Neural cell (in vitro differentiated cells): ENCODE results near the gene NPDC1. TPM values are rescaled to one million over a fixed set of nuclear protein-coding genes. Genes with fewer than 3 reads are reported as not detected.

Experiments
- H2AFZ ChIP-seq: fragments of 200-600, 300-800 bp; sonication (generic), shearing (Covaris generic); 2 replicates; pipeline ENCODE4 v1.6.0; 2014; ENCODE audit warnings: low read depth, mild to moderate bottlenecking, antibody characterized with exemption, low read length, moderate library complexity
- H3F3A ChIP-seq: fragments of 200-600 bp; shearing (Covaris generic); 2 replicates; pipeline ENCODE4 v1.6.1; 2016; ENCODE audit warnings: mild to moderate bottlenecking, moderate library complexity, mixed read lengths, antibody characterized with exemption, low read length; ENCODE audit not compliant: insufficient read depth, poor library complexity, severe bottlenecking
- H3K27ac ChIP-seq: fragments of 200-600, 300-800 bp; sonication (generic), shearing (Covaris generic); 2 replicates; pipeline ENCODE4 v1.5.1; 2014; ENCODE audit warnings: mild to moderate bottlenecking, low read length, moderate library complexity
- H3K27me3 ChIP-seq: fragments of 300-800, 200-600 bp; sonication (generic), shearing (Covaris generic); 2 replicates; pipeline ENCODE4 v1.6.0; 2014; ENCODE audit warnings: mild to moderate bottlenecking, low read depth, low read length, moderate library complexity; ENCODE audit not compliant: insufficient read depth
- H3K36me3 ChIP-seq: fragments of 300-800, 200-600 bp; sonication (generic), shearing (Covaris generic); 2 replicates; pipeline ENCODE4 v1.5.1; 2014; ENCODE audit warnings: mild to moderate bottlenecking, antibody characterized with exemption, low read length, moderate library complexity; ENCODE audit not compliant: insufficient read depth
- H3K4me2 ChIP-seq: fragments of 300-800, 200-600 bp; sonication (generic), shearing (Covaris generic); 2 replicates; pipeline ENCODE4 v1.6.0; 2014; ENCODE audit warnings: mild to moderate bottlenecking, low read length
- H3K4me3 ChIP-seq: fragments of 300-800, 200-600 bp; sonication (generic), shearing (Covaris generic); 2 replicates; pipeline ENCODE4 v1.5.1; 2014; ENCODE audit warnings: mild to moderate bottlenecking, low read length, moderate library complexity
- H3K79me2 ChIP-seq: fragments of 200-600 bp; shearing (Covaris generic); replicated peaks from 2 replicates; pipeline ENCODE4 v1.6.0; 2014; ENCODE audit warnings: mild to moderate bottlenecking, low read length, moderate library complexity; ENCODE audit not compliant: insufficient read depth
- H3K9ac ChIP-seq: fragments of 300-800, 200-600 bp; sonication (generic), shearing (Covaris generic); 2 replicates; pipeline ENCODE4 v1.6.1; 2016; ENCODE audit warnings: mild to moderate bottlenecking, low read length, mixed read lengths
- H3K9me2 ChIP-seq: fragments of 200-600 bp; shearing (Covaris generic); 2 replicates; pipeline ENCODE4 v1.6.1; 2016; ENCODE audit warnings: mild to moderate bottlenecking, low read length, mixed read lengths; ENCODE audit not compliant: insufficient read depth
- H3K9me3 ChIP-seq: fragments of 200-600, 300-800 bp; sonication (generic), shearing (Covaris generic); 2 replicates; pipeline ENCODE4 v1.6.1; 2016; ENCODE audit warnings: mild to moderate bottlenecking, mixed run types, low read length, moderate library complexity, mixed read lengths
- H4K20me1 ChIP-seq: fragments of 200-600 bp; shearing (Covaris generic); 2 replicates; pipeline ENCODE4 v1.6.1; 2016; ENCODE audit warnings: mild to moderate bottlenecking, mixed run types; ENCODE audit not compliant: insufficient read depth
- EP300 ChIP-seq: fragments of 450-650 bp; conservative IDR thresholded peaks from 2 replicates; pipeline ENCODE4 v1.6.1; 2014; ENCODE audit warnings: antibody characterized with exemption, mild to moderate bottlenecking, moderate library complexity; ENCODE audit not compliant: poor library complexity, severe bottlenecking
- EZH2 ChIP-seq: fragments of 200-600, 300-800 bp; shearing (Covaris generic), sonication (generic); IDR thresholded peaks from 2 replicates; pipeline ENCODE4 v1.6.1; 2014; ENCODE audit warnings: antibody characterized with exemption, low read length, borderline replicate concordance, mild to moderate bottlenecking; ENCODE audit not compliant: insufficient read depth, poor library complexity, severe bottlenecking
- MXI1 ChIP-seq: fragments of 450-650 bp; conservative IDR thresholded peaks from 2 replicates; pipeline ENCODE4 v1.6.1; 2014; ENCODE audit warnings: antibody characterized with exemption, mild to moderate bottlenecking; ENCODE audit not compliant: poor library complexity, severe bottlenecking
- SMC3 ChIP-seq: fragments of 450-650 bp; conservative IDR thresholded peaks from 2 replicates; pipeline ENCODE4 v1.6.1; 2014; ENCODE audit warnings: antibody characterized with exemption, mild to moderate bottlenecking, moderate library complexity; ENCODE audit not compliant: poor library complexity
- polyA plus RNA-seq: library from polyadenylated mRNA; depleted of rRNA; stranded (reverse); fragments of >200 nt; gene quantifications from 2 replicates; pipeline ENCODE4 v1.2.3, GENCODE V29; 2014
- small RNA-seq, 3 experiments: library from RNA; depleted of rRNA; stranded (forward); fragments of <200 nt; gene quantifications; one replicate each; pipeline ENCODE3, GENCODE V24; 2012
- TF ChIP-seq, protein P1 (sequence below): fragments of 450-650 bp; IDR thresholded peaks from 2 replicates; pipeline ENCODE4 v1.5.1; 2014; ENCODE audit warnings: antibody characterized with exemption, mild to moderate bottlenecking, moderate library complexity; ENCODE audit not compliant: poor library complexity, severe bottlenecking

The NPDC1 gene
- polyA plus RNA-seq, 1 donor from 2014 or later, result 161 TPM

DNA sequence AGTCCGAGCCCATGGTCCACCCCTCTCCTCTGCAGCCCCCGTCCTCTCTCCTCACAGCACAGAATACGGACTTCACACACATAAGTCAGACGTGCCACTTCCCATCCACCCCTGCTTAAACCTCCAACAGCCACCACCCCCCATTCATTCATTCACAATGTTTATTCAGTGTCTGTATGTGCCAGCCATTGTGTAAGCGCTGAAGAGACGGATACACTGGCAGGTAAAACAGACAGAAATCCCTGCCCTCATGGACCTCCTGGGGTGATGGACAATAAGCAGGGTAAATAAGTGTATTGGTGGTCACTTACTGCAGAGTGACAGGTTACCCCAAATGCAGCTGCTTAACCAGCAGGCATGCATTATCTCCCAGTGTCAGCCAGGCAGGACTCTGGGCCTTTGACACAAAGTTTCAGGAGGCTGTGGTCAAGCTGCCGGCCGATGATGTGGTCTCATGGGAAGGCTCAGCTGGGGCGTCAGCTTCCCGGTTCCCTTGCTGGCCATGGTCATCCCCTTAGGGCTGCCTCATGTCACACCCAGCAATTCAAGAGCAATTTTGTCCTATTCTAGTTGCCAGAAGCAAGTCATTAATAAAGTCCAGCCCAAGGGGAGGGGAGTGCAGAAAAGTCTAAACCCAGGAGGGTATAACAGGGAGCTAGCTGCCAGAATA, 55.6 kb downstream of the NPDC1 start:
- H3K9ac ChIP-seq, result no peak overlapping the region
- H3K4me2 ChIP-seq, result no peak overlapping the region
- H3F3A ChIP-seq, result no peaks in the 10 kb centered on the region
- TF ChIP-seq MXI1 (no peak), EP300 (no peak), EZH2 (no peak), SMC3 (no peak)
- TF ChIP-seq, protein P1, sequence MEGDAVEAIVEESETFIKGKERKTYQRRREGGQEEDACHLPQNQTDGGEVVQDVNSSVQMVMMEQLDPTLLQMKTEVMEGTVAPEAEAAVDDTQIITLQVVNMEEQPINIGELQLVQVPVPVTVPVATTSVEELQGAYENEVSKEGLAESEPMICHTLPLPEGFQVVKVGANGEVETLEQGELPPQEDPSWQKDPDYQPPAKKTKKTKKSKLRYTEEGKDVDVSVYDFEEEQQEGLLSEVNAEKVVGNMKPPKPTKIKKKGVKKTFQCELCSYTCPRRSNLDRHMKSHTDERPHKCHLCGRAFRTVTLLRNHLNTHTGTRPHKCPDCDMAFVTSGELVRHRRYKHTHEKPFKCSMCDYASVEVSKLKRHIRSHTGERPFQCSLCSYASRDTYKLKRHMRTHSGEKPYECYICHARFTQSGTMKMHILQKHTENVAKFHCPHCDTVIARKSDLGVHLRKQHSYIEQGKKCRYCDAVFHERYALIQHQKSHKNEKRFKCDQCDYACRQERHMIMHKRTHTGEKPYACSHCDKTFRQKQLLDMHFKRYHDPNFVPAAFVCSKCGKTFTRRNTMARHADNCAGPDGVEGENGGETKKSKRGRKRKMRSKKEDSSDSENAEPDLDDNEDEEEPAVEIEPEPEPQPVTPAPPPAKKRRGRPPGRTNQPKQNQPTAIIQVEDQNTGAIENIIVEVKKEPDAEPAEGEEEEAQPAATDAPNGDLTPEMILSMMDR, result no peak
- H3K4me3 ChIP-seq, result no peak overlapping the region
- H3K27me3 ChIP-seq, result peaks cover 13% of the 10 kb centered on the region
- H3K9me2 ChIP-seq, result no peaks in the 10 kb centered on the region
- no peak overlapping the region for H2AFZ ChIP-seq
- H3K79me2 ChIP-seq, result no peaks in the 10 kb centered on the region
- no peaks in the 10 kb centered on the region for H4K20me1 ChIP-seq
- H3K36me3 ChIP-seq, result no peaks in the 10 kb centered on the region
- H3K9me3 ChIP-seq, result no peaks in the 10 kb centered on the region
- no peak overlapping the region for H3K27ac ChIP-seq

Small RNAs within 50 kb of the gene (small RNA-seq; reads per million reads assigned to genes)
- gene RF00153, result 0 to 0.41 (median 0) reads per million in 3 experiments

Other genes starting within 250 kb of the NPDC1 start
- 5.5 and 8.8 TPM in 2 replicates for gene CCDC183, start 249.8 kb downstream of the NPDC1 start, polyA plus RNA-seq
- 46.4 and 58.8 TPM in 2 replicates for gene RABL6, start 238.2 kb downstream of the NPDC1 start, polyA plus RNA-seq
- gene AJM1, start 203.7 kb downstream of the NPDC1 start, polyA plus RNA-seq, result 1.5 TPM in 2 replicates
- 279 and 293 TPM in 2 replicates for gene PHPT1, start 196.8 kb downstream of the NPDC1 start, polyA plus RNA-seq
- 13.1 and 23.6 TPM in 2 replicates for gene MAMDC4, start 193.8 kb downstream of the NPDC1 start, polyA plus RNA-seq
- 613 and 677 TPM in 2 replicates for gene EDF1, start 179.9 kb downstream of the NPDC1 start, polyA plus RNA-seq
- gene TRAF2, start 159.7 kb downstream of the NPDC1 start, polyA plus RNA-seq, result 14.6 and 21.5 TPM in 2 replicates
- 138 and 148 TPM in 2 replicates for gene FBXW5, start 101.4 kb downstream of the NPDC1 start, polyA plus RNA-seq
- gene C8G, start 100.9 kb downstream of the NPDC1 start, polyA plus RNA-seq, result not detected in 2 replicates
- gene LCN12, start 93.9 kb downstream of the NPDC1 start, polyA plus RNA-seq, result 2.9 TPM in 1 of 2 replicates, not detected in the other
- 2.0 TPM in 1 of 2 replicates, not detected in the other for gene PTGDS, start 68.7 kb downstream of the NPDC1 start, polyA plus RNA-seq
- 0.76 TPM in 1 of 2 replicates, not detected in the other for gene LCNL1, start 63.2 kb downstream of the NPDC1 start, polyA plus RNA-seq
- 276 and 346 TPM in 2 replicates for gene PAXX, start 53.8 kb downstream of the NPDC1 start, polyA plus RNA-seq
- gene CLIC3, start 49.6 kb downstream of the NPDC1 start, polyA plus RNA-seq, result not detected in 2 replicates
- gene ABCA2, start 17.9 kb downstream of the NPDC1 start, polyA plus RNA-seq, result 30.6 and 52.0 TPM in 2 replicates
- gene FUT7, start 14.1 kb downstream of the NPDC1 start, polyA plus RNA-seq, result 0.56 and 0.69 TPM in 2 replicates
- not detected in 2 replicates for gene ENTPD2, start 7.9 kb upstream of the NPDC1 start, polyA plus RNA-seq
- gene SAPCD2, start 24.4 kb upstream of the NPDC1 start, polyA plus RNA-seq, result 0.22 and 0.96 TPM in 2 replicates
- gene UAP1L1, start 31.3 kb upstream of the NPDC1 start, polyA plus RNA-seq, result 0.21 and 0.36 TPM in 2 replicates
- 72.0 and 90.9 TPM in 2 replicates for gene MAN1B1, start 40.8 kb upstream of the NPDC1 start, polyA plus RNA-seq
- gene DPP7, start 68.6 kb upstream of the NPDC1 start, polyA plus RNA-seq, result 23.3 and 43.3 TPM in 2 replicates
- gene GRIN1, start 93.0 kb upstream of the NPDC1 start, polyA plus RNA-seq, result 0.58 and 0.68 TPM in 2 replicates
- 2.2 and 3.2 TPM in 2 replicates for gene LRRC26, start 123.9 kb upstream of the NPDC1 start, polyA plus RNA-seq
- gene TMEM210, start 125.9 kb upstream of the NPDC1 start, polyA plus RNA-seq, result not detected in 2 replicates
- gene ANAPC2, start 142.4 kb upstream of the NPDC1 start, polyA plus RNA-seq, result 38.1 and 47.2 TPM in 2 replicates
- 170 and 195 TPM in 2 replicates for gene SSNA1, start 142.5 kb upstream of the NPDC1 start, polyA plus RNA-seq
- gene TPRN, start 154.6 kb upstream of the NPDC1 start, polyA plus RNA-seq, result 8.1 TPM in 2 replicates
- gene TMEM203, start 159.5 kb upstream of the NPDC1 start, polyA plus RNA-seq, result 61.1 and 66.7 TPM in 2 replicates
- 8.8 and 18.2 TPM in 2 replicates for gene NDOR1, start 159.5 kb upstream of the NPDC1 start, polyA plus RNA-seq
- 1.2 and 1.5 TPM in 2 replicates for gene RNF208, start 176.1 kb upstream of the NPDC1 start, polyA plus RNA-seq
- 1.3 and 3.3 TPM in 2 replicates for gene CYSRT1, start 179.0 kb upstream of the NPDC1 start, polyA plus RNA-seq
- gene RNF224, start 181.3 kb upstream of the NPDC1 start, polyA plus RNA-seq, result 0.26 TPM in 1 of 2 replicates, not detected in the other
- gene SLC34A3, start 184.7 kb upstream of the NPDC1 start, polyA plus RNA-seq, result 0.12 and 0.27 TPM in 2 replicates
- 60.3 and 68.8 TPM in 2 replicates for gene TUBB4B, start 195.1 kb upstream of the NPDC1 start, polyA plus RNA-seq
- not detected in 2 replicates for gene STPG3, start 205.1 kb upstream of the NPDC1 start, polyA plus RNA-seq
- gene NELFB, start 209.2 kb upstream of the NPDC1 start, polyA plus RNA-seq, result 64.7 and 82.2 TPM in 2 replicates
- 0.50 and 0.70 TPM in 2 replicates for gene TOR4A, start 231.5 kb upstream of the NPDC1 start, polyA plus RNA-seq